HEK293T (cell line): ENCODE data around the gene GPR152.
A peak's percentile ranks its signal among the peaks of the same experiment; 100 is the strongest.

Source experiments
- CTCF ChIA-PET: fragments of 350-600 bp; formaldehyde crosslinking; extraction: SDS; loops from one replicate; lab custom pipeline; 2021; ENCODE audit warnings: antibody characterized with exemption, inconsistent platforms; lab: Yijun Ruan, JAX
- POLR2A ChIA-PET: fragments of 350-600 bp; formaldehyde crosslinking; extraction: SDS; loops from one replicate; lab custom pipeline; 2020; ENCODE audit warnings: antibody characterized with exemption, inconsistent platforms; lab: Yijun Ruan, JAX
- DNase-seq: peaks from one replicate; pipeline ENCODE4 v3.0.0; 2012; ENCODE audit warnings: mixed read lengths; ENCODE audit errors: extremely low spot score
- ARNT ChIP-seq: fragments of 450-650 bp; IDR thresholded peaks from 2 replicates; pipeline ENCODE4 v1.6.1; 2017; ENCODE audit warnings: mild to moderate bottlenecking
- BHLHE40 ChIP-seq: fragments of 450-650 bp; IDR thresholded peaks from 2 replicates; pipeline ENCODE4 v1.6.1; 2016; ENCODE audit warnings: mild to moderate bottlenecking, moderate library complexity, borderline replicate concordance
- CTBP1 ChIP-seq: fragments of 450-650 bp; IDR thresholded peaks from 2 replicates; pipeline ENCODE4 v1.6.1; 2016; ENCODE audit warnings: borderline replicate concordance
- ELF4 ChIP-seq: fragments of 450-650 bp; IDR thresholded peaks from 2 replicates; pipeline ENCODE4 v1.6.1; 2017; ENCODE audit warnings: antibody characterized with exemption
- FOXA1 ChIP-seq: fragments of 450-650 bp; IDR thresholded peaks from 2 replicates; pipeline ENCODE4 v1.6.1; 2016; ENCODE audit warnings: mild to moderate bottlenecking
- FOXK2 ChIP-seq: fragments of 450-650 bp; IDR thresholded peaks from 2 replicates; pipeline ENCODE4 v1.6.1; 2016; ENCODE audit warnings: mild to moderate bottlenecking
- FOXM1 ChIP-seq: fragments of 450-650 bp; IDR thresholded peaks from 2 replicates; pipeline ENCODE4 v1.6.1; 2017; ENCODE audit warnings: mild to moderate bottlenecking, borderline replicate concordance
- HDGF ChIP-seq: fragments of 450-650 bp; IDR thresholded peaks from 2 replicates; pipeline ENCODE4 v1.6.1; 2017; ENCODE audit warnings: antibody characterized with exemption, borderline replicate concordance
- L3MBTL2 ChIP-seq: fragments of 450-650 bp; conservative IDR thresholded peaks from 2 replicates; pipeline ENCODE4 v1.6.1; 2016; ENCODE audit warnings: mild to moderate bottlenecking
- LEF1 ChIP-seq: fragments of 450-650 bp; IDR thresholded peaks from 2 replicates; pipeline ENCODE4 v1.6.1; 2017; ENCODE audit warnings: mild to moderate bottlenecking, borderline replicate concordance
- NFRKB ChIP-seq: fragments of 450-650 bp; IDR thresholded peaks from 2 replicates; pipeline ENCODE4 v1.6.1; 2016; ENCODE audit warnings: mild to moderate bottlenecking, moderate library complexity
- SP1 ChIP-seq: fragments of 450-650 bp; IDR thresholded peaks from 2 replicates; pipeline ENCODE4 v1.6.1; 2017
- SUZ12 ChIP-seq: fragments of 450-650 bp; IDR thresholded peaks from 2 replicates; pipeline ENCODE4 v1.6.1; 2016; ENCODE audit warnings: mild to moderate bottlenecking
- TARDBP ChIP-seq: fragments of 450-650 bp; IDR thresholded peaks from 2 replicates; pipeline ENCODE4 v1.6.1; 2016
- ZNF384 ChIP-seq: fragments of 450-650 bp; IDR thresholded peaks from 2 replicates; pipeline ENCODE4 v1.6.1; 2016
- TF ChIP-seq, protein P1 (sequence below): fragments of 450-650 bp; IDR thresholded peaks from 2 replicates; pipeline ENCODE4 v1.6.1; 2016

The GPR152 gene

DNA sequence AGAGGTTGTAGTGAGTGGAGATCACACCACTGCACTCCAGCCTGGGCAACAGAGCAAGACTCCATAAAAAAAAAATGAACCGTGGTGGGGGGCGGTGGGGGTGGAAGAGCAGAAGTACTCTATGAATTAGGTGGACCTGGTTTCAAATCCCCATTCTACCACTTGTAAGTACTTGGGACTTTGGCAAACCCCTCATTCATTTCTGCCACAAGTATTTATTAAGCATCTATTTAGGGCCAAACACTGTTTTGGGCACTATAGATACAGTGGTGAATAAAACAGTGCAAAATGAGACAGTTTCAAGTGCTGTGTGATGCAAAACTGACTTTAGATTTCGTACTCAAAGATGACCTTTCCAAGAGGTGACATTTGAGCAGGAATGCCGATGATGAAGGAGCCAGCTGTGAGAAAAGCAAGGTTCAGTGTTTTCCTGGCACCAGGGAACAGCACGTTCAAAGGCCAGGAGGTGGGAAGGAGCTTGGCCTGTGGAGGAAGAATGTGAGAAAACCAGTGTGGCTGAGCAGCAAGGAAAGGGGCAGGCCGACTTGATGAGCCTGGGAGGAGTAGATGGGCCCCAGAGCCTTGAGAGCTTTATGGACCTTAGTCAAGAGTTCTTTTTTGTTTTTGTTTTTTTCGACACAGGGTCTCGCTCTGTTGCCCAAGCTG lies 17.9 kb upstream of the GPR152 start:
- DNase-seq = no peak
- POLR2A ChIA-PET = interaction anchor here (0.6 to 3.5 kb wide), 4 partner anchors 11 to 69 kb away, joined by 3 to 34 read pairs (median 9); partner anchors contain the start of genes PPP1CA and PTPRCAP
- CTCF ChIA-PET = no interaction called here
- TF ChIP-seq CTBP1 (no peak), SUZ12 (no peak), SP1 (no peak), ARNT (no peak), BHLHE40 (no peak), HDGF (no peak), L3MBTL2 (no peak)

DNA sequence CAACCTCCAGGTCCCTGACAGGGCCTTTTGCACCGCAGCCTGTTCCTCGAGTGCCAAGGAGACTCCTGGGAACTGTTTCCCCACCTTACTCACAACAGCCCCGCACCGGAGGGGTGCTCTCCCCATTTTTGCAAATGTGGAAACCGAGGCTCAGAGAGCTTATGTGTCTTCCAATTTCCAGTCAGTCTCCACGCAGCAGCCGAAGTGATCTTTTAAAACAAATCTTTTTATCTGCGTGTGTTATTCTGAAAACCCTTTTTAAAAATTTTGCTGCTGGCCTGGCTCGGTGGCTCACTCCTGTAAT lies 16.9 kb upstream of the GPR152 start:
- ChIA-PET POLR2A (interaction anchor here (0.6 to 3.5 kb wide), 7 partner anchors 13 to 77 kb away, joined by 3 to 34 read pairs (median 12); partner anchors contain the start of genes AIP, PPP1CA, PTPRCAP and RAD9A), CTCF (no interaction called here)
- TF ChIP-seq LEF1 = no peak
- TF ChIP-seq L3MBTL2 = no peak
- TF ChIP-seq, protein P1, sequence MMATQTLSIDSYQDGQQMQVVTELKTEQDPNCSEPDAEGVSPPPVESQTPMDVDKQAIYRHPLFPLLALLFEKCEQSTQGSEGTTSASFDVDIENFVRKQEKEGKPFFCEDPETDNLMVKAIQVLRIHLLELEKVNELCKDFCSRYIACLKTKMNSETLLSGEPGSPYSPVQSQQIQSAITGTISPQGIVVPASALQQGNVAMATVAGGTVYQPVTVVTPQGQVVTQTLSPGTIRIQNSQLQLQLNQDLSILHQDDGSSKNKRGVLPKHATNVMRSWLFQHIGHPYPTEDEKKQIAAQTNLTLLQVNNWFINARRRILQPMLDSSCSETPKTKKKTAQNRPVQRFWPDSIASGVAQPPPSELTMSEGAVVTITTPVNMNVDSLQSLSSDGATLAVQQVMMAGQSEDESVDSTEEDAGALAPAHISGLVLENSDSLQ = no peak
- TF ChIP-seq CTBP1 = no peak
- TF ChIP-seq SP1 = no peak
- TF ChIP-seq FOXA1 = no peak
- no peak for TF ChIP-seq ARNT
- no peak for TF ChIP-seq HDGF
- no peak for TF ChIP-seq FOXK2
- TF ChIP-seq NFRKB = no peak
- no peak for DNase-seq

DNA sequence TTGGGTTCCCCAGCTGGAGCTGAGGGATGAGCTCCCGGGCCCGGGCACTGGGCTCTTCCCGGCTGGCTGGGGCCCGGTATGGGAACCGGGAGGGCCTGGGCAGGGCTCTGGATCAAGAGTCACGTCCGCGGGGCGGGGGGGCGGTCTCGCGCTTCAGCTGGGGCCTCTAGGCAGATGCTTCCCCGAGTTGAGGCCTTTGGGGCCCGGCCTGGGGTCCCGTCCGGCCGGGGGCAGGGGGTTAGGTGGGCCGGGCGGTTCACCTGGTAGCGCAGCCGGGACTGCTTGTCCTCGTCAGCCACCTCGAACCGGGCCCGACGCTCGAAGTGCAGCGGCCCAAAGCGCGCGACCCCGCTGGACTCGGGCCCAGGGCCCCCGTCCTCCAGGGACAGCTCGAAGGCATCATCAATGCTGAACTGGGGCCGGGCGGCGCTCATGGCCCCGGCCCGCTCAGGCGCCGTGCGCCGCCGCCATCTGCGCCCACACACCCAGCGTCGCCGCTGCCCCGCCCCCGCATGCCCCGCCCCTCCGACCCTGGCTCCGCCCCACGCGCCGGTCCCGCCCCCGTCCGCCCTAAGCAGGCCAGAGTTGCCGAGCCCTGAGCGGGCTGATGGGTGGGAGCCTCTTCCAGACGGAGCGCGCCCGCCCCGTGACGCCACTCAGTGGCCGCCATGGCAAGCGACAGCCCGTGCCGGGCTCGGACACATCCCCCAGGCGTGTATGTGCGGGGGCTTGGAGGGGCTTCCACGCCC lies 16.4 kb upstream of the GPR152 start, which contains the start of gene TMEM134:
TSS of gene TMEM134 (minus strand) at position 493 of the 749 bp plus-strand sequence. CDS start at position 434, 59 bp downstream.
- CTCF ChIA-PET = interaction anchor here (0.6 to 1.3 kb wide), 3 partner anchors 9 to 296 kb away, joined by 3 to 9 read pairs (median 5); no protein-coding TSS in a partner anchor
- no peak for TF ChIP-seq NFRKB
- TF ChIP-seq, protein P1 = 0 out of 2 replicates have a peak, but pooled peaks have one; percentile 21
- peak; percentile 97 for DNase-seq
- POLR2A ChIA-PET = interaction anchor here (0.9 to 3.5 kb wide), 15 partner anchors 14 to 83 kb away, joined by 3 to 34 read pairs (median 5); partner anchors contain the start of genes AIP, CABP4, PITPNM1 and PPP1CA

DNA sequence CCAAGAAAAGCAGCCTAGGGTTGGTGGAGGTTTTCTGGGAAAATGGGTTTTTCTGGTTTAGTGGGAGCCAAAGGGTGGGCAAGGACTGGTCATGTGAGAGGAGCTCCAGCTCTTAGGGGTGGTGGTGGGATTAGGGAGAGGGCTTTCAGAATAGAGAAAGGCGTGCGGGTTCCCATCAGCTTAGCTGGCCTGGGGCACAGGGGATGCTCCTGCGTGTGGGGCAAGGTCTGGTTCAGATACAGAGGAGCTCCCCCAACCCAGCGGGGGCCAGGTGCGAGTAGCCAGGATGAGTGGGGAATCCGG lies 15.9 kb upstream of the GPR152 start:
- CTCF ChIA-PET = interaction anchor here (0.6 to 1.3 kb wide), 3 partner anchors 10 to 296 kb away, joined by 3 to 9 read pairs (median 5); no protein-coding TSS in a partner anchor
- no peak for DNase-seq
- TF ChIP-seq, protein P1 = no peak
- TF ChIP-seq HDGF (no peak), FOXA1 (no peak), SP1 (no peak), TARDBP (no peak), BHLHE40 (no peak), LEF1 (no peak), SUZ12 (no peak), ARNT (no peak), FOXK2 (no peak), FOXM1 (no peak), CTBP1 (no peak), L3MBTL2 (no peak)
- POLR2A ChIA-PET = interaction anchor here (0.9 to 3.5 kb wide), 15 partner anchors 12 to 83 kb away, joined by 3 to 34 read pairs (median 5); partner anchors contain the start of genes AIP, CABP4, PITPNM1 and PPP1CA

DNA sequence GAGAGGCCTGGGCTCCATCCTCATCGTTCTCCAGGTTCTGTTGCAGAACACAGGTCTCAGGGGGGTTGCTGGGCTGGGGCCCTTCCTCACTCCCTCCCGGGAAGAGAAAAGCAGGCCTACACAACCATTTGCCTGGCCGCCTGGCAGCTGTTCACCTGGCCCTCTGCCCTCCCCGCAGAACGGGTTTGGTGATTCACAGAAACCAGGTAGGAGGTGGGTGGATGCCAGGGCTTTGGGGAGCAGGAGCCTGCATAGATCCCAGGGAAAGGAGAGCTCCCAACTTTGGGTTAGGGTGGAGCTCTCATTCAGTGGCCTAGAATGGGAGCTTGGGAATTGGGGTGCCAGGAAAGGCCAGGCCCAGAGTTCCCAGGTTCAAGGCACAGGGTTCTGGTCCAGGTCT lies 15.5 kb upstream of the GPR152 start:
- TF ChIP-seq FOXM1 (no peak), FOXK2 (no peak)
- ChIA-PET CTCF (interaction anchor here (0.6 to 1.3 kb wide), 2 partner anchors 61 to 296 kb away, joined by 3 to 5 read pairs; no protein-coding TSS in a partner anchor), POLR2A (interaction anchor here (0.9 to 3.5 kb wide), 17 partner anchors 12 to 82 kb away, joined by 3 to 34 read pairs (median 4); partner anchors contain the start of genes AIP, CABP4, PITPNM1 and PPP1CA)
- no peak for DNase-seq

DNA sequence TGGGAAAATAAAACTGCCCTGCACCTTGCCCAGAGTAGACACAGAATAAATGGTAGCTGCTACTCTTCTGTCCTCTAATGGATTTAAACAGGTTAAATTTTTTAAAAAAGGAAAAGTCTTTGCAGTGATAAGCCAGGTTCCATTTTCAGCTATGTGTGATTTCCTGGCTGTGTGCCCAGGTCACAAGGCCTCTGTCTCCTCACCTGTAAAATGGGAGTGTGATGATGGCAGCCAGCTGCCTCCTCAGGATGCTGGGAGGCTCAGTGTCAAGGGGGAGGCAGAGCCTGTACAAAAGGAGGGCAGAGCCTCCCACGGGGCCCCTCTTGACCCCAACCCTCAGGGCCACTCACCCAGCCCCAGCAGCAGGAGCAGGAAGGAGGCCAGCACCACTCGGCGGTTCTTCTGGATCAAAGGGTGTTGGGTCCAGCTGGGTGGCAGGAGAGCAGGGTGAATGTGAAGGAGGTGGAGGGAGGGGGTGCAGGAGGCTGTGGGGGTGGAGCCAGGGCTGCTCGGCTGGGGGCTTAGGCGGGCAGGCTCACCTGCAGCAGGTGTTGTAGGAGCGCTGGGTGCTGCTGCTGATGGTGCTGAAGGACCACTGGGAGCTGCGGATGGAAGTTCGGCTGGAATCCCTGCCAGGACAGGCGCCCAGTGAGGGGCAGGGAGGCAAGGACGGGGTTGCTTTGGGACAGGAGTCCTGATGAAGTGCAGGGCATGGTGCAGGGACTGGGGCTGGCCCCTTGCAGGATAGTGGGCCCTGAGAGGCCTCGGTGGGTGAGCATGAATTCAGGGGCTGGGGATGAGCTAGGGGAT lies 14.6 kb upstream of the GPR152 start:
- DNase-seq = no peak
- no peak for TF ChIP-seq BHLHE40
- TF ChIP-seq L3MBTL2 = no peak
- TF ChIP-seq ARNT = no peak
- no peak for TF ChIP-seq TARDBP
- TF ChIP-seq NFRKB = no peak
- TF ChIP-seq CTBP1 = no peak
- TF ChIP-seq ELF4 = no peak
- TF ChIP-seq FOXA1 = no peak
- TF ChIP-seq HDGF = no peak
- no peak for TF ChIP-seq FOXM1
- TF ChIP-seq SUZ12 = no peak
- TF ChIP-seq, protein P1 = no peak
- TF ChIP-seq ZNF384 = no peak
- TF ChIP-seq FOXK2 = no peak
- TF ChIP-seq LEF1 = no peak
- no peak for TF ChIP-seq SP1
- POLR2A ChIA-PET = interaction anchor here (0.6 to 3.5 kb wide), 14 partner anchors 11 to 75 kb away, joined by 3 to 34 read pairs (median 4); partner anchors contain the start of genes AIP, CABP4, PPP1CA and PTPRCAP
- CTCF ChIA-PET = no interaction called here
